Right lobe of liver (tissue), 4 donors: ENCODE results near the gene RAP1A.

Experiments
- CTCF ChIP-seq, 4 donors: fragments of 200-600 bp in 3 of 4; fragments of 450-650 bp in 1 of 4; IDR thresholded peaks; one replicate each; pipeline versions ENCODE4 v1.5.1 to v1.8.0; 2016 to 2022; ENCODE audit warnings: antibody characterized with exemption in 4 of 4, mild to moderate bottlenecking in 2 of 4
- POLR2A ChIP-seq: fragments of 450-650 bp; IDR thresholded peaks from one replicate; pipeline ENCODE4 v1.6.1; 2017; ENCODE audit warnings: antibody characterized with exemption, mild to moderate bottlenecking
- donor health status: DM: no; HTN: no; CAD: no.
- donor health status: DM: no; HTN: no; CAD: no.
- donor health status: DM: no; HTN: yes; CAD: no.

DNA sequence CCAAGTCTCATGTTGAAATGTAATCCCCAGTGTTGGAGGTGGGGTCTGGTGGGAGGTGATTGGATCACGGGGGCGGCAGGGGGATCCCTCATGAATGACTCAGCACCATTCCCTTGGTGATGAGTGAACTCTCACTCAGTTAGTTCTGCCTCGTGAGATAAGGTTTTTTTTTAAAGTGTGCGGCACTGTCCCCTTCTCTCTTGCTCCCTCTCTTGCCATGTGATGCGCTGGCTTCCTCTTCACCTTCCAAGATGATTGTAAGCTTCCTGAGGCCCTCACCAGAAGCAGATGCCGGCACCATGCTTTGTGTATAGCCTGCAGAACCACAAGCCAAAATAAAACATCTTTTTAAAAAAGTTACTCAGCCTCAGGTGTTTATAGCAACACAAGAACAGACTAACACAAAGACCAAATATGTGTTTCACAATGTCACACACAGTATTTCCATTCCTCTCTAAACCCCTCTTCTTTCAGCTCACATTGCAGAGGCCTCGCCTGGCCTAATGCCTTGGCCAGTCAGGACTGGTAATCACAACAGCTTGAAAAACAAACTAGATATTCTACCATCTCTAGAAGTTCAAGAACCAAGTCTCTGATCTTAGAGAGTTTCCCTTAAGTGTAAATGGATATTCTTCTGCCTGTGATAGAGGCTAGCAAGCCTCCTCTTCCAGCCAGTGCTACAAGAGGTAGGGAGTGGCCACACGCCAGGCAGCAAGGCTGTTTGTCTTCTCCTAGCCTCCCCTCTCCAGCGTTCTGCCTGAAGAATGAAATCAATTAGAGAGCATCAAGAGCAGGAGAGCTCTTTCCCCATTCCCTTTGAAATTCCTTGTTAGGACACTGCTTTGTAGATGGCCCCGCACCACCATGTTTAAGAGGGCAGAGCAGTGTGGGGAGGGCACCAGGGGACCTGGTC, 19.6 kb upstream of the RAP1A start:
- no peak for TF ChIP-seq CTCF (IDR thresholded peaks at IDR 0.05)
- TF ChIP-seq POLR2A: no peak
